NCI-H82 treated with DMSO at 0.1 percent for 48 hours (cell line): ENCODE measurements around the gene HNRNPC.
"Not testable (repeated sequence)": the region's sequence is repeated elsewhere in the genome, so short reads cannot be mapped to it uniquely, and the experiment has no call there.

ENCODE experiments used
- DNase-seq: peaks from one replicate; lab custom pipeline; 2025; ENCODE audit not compliant: unreplicated experiment; lab: John Stamatoyannopoulos, UW

The HNRNPC gene

GRCh38 chr14:21248338-21248737 is 20.9 kb downstream of the HNRNPC start:
- DNase-seq: no peak

GRCh38 chr14:21245813-21246212 is 23.4 kb downstream of the HNRNPC start:
- no peak for DNase-seq

- DNase-seq: no peak
These were observed 24.7 kb downstream of the HNRNPC start for GRCh38 chr14:21244544-21244943.

- no peak for DNase-seq
These were observed 27.9 kb downstream of the HNRNPC start for GRCh38 chr14:21241218-21241819.

GRCh38 chr14:21240417-21240816 is 28.8 kb downstream of the HNRNPC start:
- DNase-seq: no peak

- no peak for DNase-seq
These were observed 30.3 kb downstream of the HNRNPC start for GRCh38 chr14:21238823-21239518.

- DNase-seq: no peak
These were observed 32.1 kb downstream of the HNRNPC start for GRCh38 chr14:21236948-21237797.

GRCh38 chr14:21234112-21234511 is 35.1 kb downstream of the HNRNPC start:
- no peak for DNase-seq

GRCh38 chr14:21233457-21234076 is 35.7 kb downstream of the HNRNPC start:
- DNase-seq: no peak

GRCh38 chr14:21231020-21231652 is 38.1 kb downstream of the HNRNPC start:
- no peak for DNase-seq

- no peak for DNase-seq
These were observed 39.4 kb downstream of the HNRNPC start for GRCh38 chr14:21229821-21230220.

GRCh38 chr14:21227981-21228380 is 41.3 kb downstream of the HNRNPC start:
- DNase-seq: no peak

- DNase-seq: no peak
These were observed 42.1 kb downstream of the HNRNPC start for GRCh38 chr14:21227150-21227549.

- no peak for DNase-seq
These were observed 42.8 kb downstream of the HNRNPC start for GRCh38 chr14:21226467-21226866.

- not testable (repeated sequence) for DNase-seq
These were observed 44.1 kb downstream of the HNRNPC start for GRCh38 chr14:21225164-21225563.

- no peak for DNase-seq
These were observed 48.3 kb downstream of the HNRNPC start for GRCh38 chr14:21220874-21221477.

GRCh38 chr14:21219561-21220111 is 49.6 kb downstream of the HNRNPC start:
- DNase-seq: no peak

GRCh38 chr14:21219120-21219519 is 50.1 kb downstream of the HNRNPC start:
- DNase-seq: no peak

GRCh38 chr14:21215879-21216251 is 53.4 kb downstream of the HNRNPC start:
- no peak for DNase-seq

GRCh38 chr14:21215130-21215878 is 53.9 kb downstream of the HNRNPC start:
- DNase-seq: no peak
